ENCODE results near the gene HCST.
A peak's percentile ranks its signal among the peaks of the same experiment; 100 is the strongest.
"Not testable (repeated sequence)": the region's sequence is repeated elsewhere in the genome, so short reads cannot be mapped to it uniquely, and the experiment has no call there.

Gene HCST, protein sequence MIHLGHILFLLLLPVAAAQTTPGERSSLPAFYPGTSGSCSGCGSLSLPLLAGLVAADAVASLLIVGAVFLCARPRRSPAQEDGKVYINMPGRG

GRCh38 chr19:35901854-35902661, at the start of gene HCST:
TSS of gene HCST (plus strand) at chr19:35902529. CDS start at chr19:35902594, 65 bp downstream.
- no peak for DNase-seq

GRCh38 chr19:35853038-35853756, 49.1 kb upstream of the HCST start:
- DNase-seq = no peak

DNA sequence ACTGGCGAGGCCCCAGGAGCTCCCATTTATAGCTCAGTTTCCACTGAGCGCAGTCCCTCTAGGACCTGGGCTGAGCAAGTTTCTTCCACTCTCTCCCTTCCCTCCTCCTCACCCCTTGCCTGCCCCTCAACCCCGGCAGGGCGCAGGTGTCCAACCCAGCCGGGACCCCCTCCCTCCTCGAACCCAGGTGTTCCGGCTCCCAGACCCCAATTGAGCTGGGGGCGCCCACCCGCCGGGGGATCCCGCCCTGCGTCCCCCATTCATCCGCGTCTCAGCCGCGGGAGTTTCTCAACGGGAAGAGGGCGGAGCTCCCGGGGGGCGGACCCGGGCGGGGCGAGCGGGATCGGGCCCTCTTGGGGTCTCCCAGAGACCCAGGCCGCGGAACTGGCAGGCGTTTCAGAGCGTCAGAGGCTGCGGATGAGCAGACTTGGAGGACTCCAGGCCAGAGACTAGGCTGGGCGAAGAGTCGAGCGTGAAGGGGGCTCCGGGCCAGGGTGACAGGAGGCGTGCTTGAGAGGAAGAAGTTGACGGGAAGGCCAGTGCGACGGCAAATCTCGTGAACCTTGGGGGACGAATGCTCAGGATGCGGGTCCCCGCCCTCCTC, 45.7 kb upstream of the HCST start, which contains the start of gene KIRREL2:
TSS of gene KIRREL2 (plus strand) at position 366 of the 604 bp plus-strand sequence. CDS start at position 575, 209 bp downstream.
- DNase-seq = no peak

DNA sequence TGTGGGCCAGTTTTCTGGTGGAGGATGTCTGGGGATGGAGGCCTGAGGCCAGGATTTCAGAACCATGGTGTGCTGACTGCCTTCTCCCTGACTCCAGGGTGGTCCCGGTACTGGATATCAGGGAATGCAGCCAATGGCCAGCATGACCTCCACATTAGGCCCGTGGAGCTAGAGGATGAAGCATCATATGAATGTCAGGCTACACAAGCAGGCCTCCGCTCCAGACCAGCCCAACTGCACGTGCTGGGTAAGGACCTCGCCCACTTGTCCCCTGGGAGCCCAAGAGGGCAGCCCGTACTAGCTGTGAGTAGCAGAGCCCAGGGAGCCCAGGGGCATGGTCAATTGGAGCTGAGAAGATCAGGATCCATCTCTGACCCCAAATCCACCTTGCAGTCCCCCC, 44.0 kb upstream of the HCST start:
- no peak for DNase-seq

GRCh38 chr19:35859414-35859813, 42.9 kb upstream of the HCST start:
- DNase-seq = no peak

GRCh38 chr19:35860436-35860817, 41.9 kb upstream of the HCST start:
- no peak for DNase-seq

DNA sequence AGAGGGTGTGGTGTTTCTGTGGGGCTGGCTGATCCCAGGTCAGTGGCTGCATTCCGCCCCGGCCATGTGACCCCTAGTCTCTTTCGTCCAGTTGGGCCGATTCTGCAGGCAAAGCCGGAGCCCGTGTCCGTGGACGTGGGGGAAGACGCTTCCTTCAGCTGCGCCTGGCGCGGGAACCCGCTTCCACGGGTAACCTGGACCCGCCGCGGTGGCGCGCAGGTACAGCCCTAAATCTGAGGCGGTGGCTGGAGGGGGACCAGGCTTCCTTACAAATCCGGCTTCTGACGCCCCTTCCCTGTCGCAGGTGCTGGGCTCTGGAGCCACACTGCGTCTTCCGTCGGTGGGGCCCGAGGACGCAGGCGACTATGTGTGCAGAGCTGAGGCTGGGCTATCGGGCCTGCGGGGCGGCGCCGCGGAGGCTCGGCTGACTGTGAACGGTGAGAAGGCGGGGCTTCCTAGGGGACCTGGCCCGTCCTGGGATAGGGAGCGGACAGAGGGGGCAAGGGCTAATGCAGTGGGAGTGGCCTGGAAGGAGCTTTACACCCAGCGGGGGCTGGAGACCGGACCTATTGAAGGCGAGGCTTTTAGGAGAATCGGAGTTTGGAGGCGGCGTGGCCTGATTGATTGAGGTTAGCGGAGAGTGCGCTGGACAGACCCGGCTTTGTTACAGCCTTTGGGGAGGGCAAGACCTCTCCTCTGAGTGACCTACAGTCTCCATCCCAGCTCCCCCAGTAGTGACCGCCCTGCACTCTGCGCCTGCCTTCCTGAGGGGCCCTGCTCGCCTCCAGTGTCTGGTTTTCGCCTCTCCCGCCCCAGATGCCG, 41.3 kb upstream of the HCST start:
- DNase-seq = no peak

DNA sequence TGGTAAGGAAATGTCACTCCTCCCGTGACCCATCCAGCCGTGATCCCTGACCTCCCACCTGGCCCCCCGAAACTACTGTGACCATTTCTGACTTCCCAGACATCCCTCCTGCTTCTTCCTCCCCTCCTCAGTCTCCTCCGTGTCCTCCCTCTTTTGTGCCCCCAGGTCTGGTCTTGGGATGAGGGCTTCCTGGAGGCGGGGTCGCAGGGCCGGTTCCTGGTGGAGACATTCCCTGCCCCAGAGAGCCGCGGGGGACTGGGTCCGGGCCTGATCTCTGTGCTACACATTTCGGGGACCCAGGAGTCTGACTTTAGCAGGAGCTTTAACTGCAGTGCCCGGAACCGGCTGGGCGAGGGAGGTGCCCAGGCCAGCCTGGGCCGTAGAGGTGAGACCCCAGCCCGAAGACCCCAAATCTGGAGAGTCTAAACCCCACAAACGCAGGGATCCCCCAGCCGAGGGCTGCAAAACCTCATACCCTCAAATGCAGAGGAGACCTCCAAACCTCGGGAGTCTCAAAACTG, 40.6 kb upstream of the HCST start:
- no peak for DNase-seq

DNA sequence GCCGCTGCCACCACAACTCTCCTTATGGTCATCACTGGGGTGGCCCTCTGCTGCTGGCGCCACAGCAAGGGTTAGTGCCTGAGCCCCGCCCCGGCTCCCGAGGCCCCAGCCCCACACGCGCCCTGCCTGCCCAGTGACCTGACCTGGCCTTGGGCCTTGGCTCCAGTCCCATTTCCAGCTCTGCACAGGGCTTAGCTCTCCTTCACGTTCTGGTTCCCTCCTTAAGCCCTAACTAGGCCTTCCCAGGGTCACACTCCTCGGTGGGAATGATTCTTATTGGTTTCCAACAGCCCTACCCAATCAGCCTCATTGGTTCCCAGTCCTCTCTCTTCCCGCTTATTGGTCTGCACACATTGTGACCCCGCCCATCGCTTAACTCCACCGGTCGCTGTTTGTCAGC, 39.8 kb upstream of the HCST start:
- DNase-seq = no peak

DNA sequence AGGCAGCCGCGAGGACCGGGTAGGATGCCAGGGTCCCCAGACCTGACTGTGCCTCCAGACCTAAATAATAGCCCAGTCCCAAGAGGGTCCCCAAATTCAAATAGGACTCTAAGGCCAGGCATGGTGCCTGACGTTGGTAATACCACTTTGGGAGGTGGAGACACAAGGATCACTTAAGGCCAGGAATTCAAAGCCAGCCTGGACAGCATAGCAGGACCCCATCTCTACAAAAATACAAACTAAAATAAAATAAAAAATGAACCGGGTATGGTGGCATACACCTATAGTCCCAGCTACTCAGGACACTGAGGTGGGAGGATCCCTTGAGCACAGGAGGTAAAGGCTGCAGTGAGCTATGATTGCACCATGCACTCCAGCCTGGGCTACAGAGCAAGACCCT, 39.3 kb upstream of the HCST start:
- DNase-seq = no peak

GRCh38 chr19:35868172-35868822, 34.0 kb upstream of the HCST start, which contains the start of gene APLP1:
TSS of gene APLP1 (plus strand) at chr19:35868574. CDS start at chr19:35868637, 63 bp downstream.
- DNase-seq = peak; percentile 61

DNA sequence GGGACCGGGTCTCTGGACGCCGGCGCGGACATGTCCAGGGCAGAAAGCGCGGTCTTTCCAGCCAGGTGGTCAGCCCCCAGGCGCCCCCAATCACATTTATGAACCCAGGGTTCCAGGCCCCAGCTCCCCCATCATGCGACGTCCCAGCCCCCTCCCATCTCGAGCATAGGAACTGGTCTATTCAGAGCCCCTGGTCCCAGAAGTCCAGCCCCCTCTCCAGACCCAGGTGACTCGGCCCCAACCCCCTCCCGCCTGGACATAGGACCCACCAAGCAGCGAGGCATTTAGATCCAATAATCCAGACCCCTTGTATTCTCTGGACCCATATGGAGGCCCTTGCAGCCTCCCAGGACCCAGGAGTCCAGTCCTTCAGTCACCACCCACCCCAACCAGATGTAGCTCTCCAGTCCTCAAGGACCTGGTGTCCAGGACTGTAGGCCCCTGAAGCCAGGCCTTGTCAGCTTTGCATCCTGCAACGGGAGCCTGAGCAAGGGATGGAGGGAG, 33.5 kb upstream of the HCST start:
- DNase-seq = no peak

- DNase-seq = peak; percentile 81
These were observed 32.8 kb upstream of the HCST start for GRCh38 chr19:35869327-35870123.

DNA sequence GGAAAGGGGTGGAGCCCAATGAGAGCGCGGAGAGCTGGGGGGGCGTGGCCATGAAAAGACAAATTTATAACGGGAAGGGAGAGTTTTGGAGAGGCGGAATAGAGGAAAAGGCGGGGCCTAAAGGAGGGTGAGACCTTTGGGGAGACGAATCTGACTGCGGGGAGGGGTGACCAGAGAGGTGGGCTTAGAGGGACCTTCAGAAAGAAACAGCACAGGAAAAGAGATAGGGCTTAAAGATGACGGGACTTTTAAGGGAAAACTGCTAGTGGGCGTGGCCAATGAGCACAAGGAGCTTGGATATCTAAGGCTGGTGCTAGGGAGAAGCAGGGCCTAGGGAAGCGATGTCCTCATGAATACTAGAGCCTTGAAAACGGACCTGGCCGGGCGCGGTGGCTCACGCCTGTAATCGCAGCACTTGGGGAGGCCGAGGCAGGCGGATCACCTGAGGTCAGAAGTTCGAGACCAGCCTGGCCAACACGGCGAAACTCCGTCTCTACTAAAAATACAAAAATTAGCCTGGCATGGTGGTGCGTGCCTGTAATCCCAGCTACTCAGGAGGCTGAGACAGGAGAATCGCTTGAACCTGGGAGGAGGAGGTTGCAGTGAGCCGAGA, 32.1 kb upstream of the HCST start:
- not testable (repeated sequence) for DNase-seq

- DNase-seq = no peak
These were observed 31.5 kb upstream of the HCST start for GRCh38 chr19:35870798-35871197.

DNA sequence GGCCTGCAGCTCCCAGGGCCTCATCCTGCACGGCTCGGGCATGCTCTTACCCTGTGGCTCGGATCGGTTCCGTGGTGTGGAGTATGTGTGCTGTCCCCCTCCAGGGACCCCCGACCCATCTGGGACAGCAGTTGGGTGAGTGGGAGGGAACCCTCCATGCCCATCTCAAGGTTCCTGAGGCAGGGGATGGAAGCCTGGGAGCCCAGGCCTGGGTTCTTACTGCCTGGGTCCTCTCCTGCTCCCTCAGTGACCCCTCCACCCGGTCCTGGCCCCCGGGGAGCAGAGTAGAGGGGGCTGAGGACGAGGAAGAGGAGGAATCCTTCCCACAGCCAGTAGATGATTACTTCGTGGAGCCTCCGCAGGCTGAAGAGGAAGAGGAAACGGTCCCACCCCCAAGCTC, 30.7 kb upstream of the HCST start:
- no peak for DNase-seq

DNA sequence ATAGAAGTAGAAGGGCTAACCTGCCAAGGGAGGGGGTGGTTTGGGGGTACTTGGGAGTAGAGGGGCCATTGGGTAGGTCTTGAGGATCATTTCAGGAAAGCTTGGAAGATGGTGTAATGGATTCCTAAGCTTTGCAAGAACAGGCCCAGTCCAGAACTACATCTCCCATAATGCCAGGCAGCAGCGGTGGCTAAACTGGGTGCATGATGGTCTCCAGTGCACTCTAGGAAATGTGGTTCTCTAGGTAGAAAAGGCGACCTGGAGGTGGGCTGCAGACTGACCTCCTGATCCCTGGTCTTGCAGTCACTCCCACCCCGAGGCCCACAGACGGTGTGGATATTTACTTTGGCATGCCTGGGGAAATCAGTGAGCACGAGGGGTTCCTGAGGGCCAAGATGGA, 30.1 kb upstream of the HCST start:
- DNase-seq = no peak

DNA sequence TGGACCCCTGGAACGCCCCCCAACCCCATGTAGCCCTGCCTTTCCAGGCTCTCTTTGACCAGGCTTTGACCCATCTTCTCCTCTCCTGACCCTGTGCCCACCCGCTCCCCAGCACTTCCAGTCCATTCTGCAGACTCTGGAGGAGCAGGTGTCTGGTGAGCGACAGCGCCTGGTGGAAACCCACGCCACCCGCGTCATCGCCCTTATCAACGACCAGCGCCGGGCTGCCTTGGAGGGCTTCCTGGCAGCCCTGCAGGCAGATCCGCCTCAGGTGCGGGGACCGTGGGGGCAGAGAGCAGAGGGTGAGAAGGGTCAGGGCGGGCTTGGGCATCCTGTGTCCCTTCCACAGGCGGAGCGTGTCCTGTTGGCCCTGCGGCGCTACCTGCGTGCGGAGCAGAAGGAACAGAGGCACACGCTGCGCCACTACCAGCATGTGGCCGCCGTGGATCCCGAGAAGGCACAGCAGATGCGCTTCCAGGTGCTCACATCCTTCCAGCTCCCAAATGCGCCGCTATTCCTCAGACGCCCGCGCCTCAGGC, 27.9 kb upstream of the HCST start:
- no peak for DNase-seq

- DNase-seq = no peak
These were observed 23.3 kb upstream of the HCST start for GRCh38 chr19:35879068-35879467.

DNA sequence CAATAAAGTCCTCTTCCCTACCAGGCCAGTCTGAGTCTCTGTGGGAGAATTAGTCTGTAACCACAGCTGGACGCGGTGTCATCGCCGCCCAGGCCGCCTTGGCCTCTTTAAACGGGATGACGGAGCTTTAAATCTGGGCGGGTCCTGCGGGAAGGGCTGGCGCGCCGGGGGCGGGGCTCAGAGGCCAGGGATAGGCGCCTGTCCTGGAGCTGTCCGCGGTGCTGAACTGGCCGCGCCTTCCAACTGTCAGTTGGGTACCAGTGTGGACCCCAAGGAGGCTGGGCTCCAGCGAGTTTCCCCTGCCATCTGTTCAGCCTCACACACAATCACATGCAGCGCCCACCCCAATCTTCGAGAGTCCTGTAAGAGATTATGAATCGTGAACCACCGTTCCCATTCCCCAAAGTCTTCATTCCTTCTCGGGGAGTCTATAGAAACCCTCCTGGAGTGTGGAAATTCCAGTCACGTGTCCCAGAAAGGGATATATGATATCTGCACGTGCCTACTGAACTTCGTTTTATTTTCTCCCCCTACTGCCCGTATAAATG, 22.5 kb upstream of the HCST start:
- DNase-seq = peak; percentile 71
